HepG2 (cell line): ENCODE measurements around the gene KCNF1. TPM values are rescaled to one million over a fixed set of nuclear protein-coding genes. Genes with fewer than 3 reads are reported as not detected.

Experiments used
- CCDC6 ChIP-seq: sonication (generic); formaldehyde crosslinking; IDR thresholded peaks from 2 replicates; pipeline ENCODE4 v1.8.1; 2022; ENCODE audit warnings: mild to moderate bottlenecking, missing genetic modification reagents, moderate library complexity
- FOXC1 ChIP-seq: sonication (generic); formaldehyde crosslinking; IDR thresholded peaks from 2 replicates; pipeline ENCODE4 v1.8.0; 2022; ENCODE audit warnings: mild to moderate bottlenecking, missing genetic modification reagents, borderline replicate concordance
- IKZF5 ChIP-seq: IDR thresholded peaks from 2 replicates; pipeline ENCODE4 v1.6.1; 2018; ENCODE audit warnings: missing genetic modification reagents, mild to moderate bottlenecking, missing compliant biosample characterization
- IRF1 ChIP-seq: sonication (generic); formaldehyde crosslinking; IDR thresholded peaks from 2 replicates; pipeline ENCODE4 v1.4.0; 2020; ENCODE audit warnings: low read depth, mild to moderate bottlenecking, missing genetic modification reagents
- MIER2 ChIP-seq: IDR thresholded peaks from 2 replicates; pipeline ENCODE4 v1.6.1; 2016; ENCODE audit warnings: missing biosample characterization, missing genetic modification reagents
- RBFOX2 ChIP-seq: fragments of 200-400 bp; formaldehyde crosslinking; IDR thresholded peaks from 2 replicates; pipeline ENCODE4 v1.6.1; 2017; ENCODE audit warnings: low read depth, mild to moderate bottlenecking, low read length
- SAP130 ChIP-seq: IDR thresholded peaks from 2 replicates; pipeline ENCODE4 v1.6.1; 2016; ENCODE audit warnings: low read depth
- SKIL ChIP-seq: sonication (generic); formaldehyde crosslinking; IDR thresholded peaks from 2 replicates; pipeline ENCODE4 v1.8.0; 2022; ENCODE audit warnings: missing genetic modification reagents, mild to moderate bottlenecking, moderate library complexity, borderline replicate concordance
- SP4 ChIP-seq: sonication (generic); formaldehyde crosslinking; IDR thresholded peaks from 2 replicates; pipeline ENCODE4 v1.8.1; 2023; ENCODE audit warnings: mild to moderate bottlenecking, missing genetic modification reagents
- ZNF337 ChIP-seq: sonication (generic); formaldehyde crosslinking; IDR thresholded peaks from 2 replicates; pipeline ENCODE4 v1.5.1; 2020; ENCODE audit warnings: missing genetic modification reagents, low read depth, mild to moderate bottlenecking, borderline replicate concordance
- ZNF768 ChIP-seq: sonication (generic); formaldehyde crosslinking; IDR thresholded peaks from 2 replicates; pipeline ENCODE4 v1.4.0; 2020; ENCODE audit warnings: missing genetic modification reagents
- polyA plus RNA-seq, 8 experiments: library from polyadenylated mRNA; depleted of rRNA in 3 of 8; stranded (reverse) in 7 of 8; unstranded in 1 of 8; fragments of >200 nt; fragmentation: Illumina TruSeq in 4 of 8; extraction: Trizol in 4 of 8; gene quantifications; 2 replicates each; pipeline versions ENCODE4 v1.2.1 to v1.2.3, GENCODE V29; 2011 to 2016; ENCODE audit warnings: low read depth in 4 of 8, missing spikeins in 1 of 8, mixed read lengths in 1 of 8; ENCODE audit not compliant: insufficient read depth in 1 of 8
- total RNA-seq, 5 experiments: library from RNA; depleted of rRNA; stranded (reverse); fragments of >200 nt; fragmentation: Illumina TruSeq; extraction: Trizol; gene quantifications; 2 replicates each; pipeline ENCODE4 v1.2.3, GENCODE V29; 2016; ENCODE audit warnings: low read depth in 1 of 5
- TF ChIP-seq, protein P1 (sequence below): sonication (generic); formaldehyde crosslinking; IDR thresholded peaks from 2 replicates; pipeline ENCODE4 v1.4.0; 2020; ENCODE audit warnings: low read depth, missing genetic modification reagents
- TF ChIP-seq, protein P2 (sequence below): sonication (generic); formaldehyde crosslinking; IDR thresholded peaks from 2 replicates; pipeline ENCODE4 v1.5.1; 2020; ENCODE audit warnings: missing genetic modification reagents, mild to moderate bottlenecking, borderline replicate concordance
- TF ChIP-seq, protein P3 (sequence below): sonication (generic); formaldehyde crosslinking; IDR thresholded peaks from 2 replicates; pipeline ENCODE4 v1.5.0; 2020; ENCODE audit warnings: mild to moderate bottlenecking, missing genetic modification reagents, borderline replicate concordance

The KCNF1 gene
- total and polyA plus RNA-seq, 2 of the 13 experiments (the other 11 are each of a cell fraction or from before 2014, with no cell fraction given) = 0.09 to 0.12 TPM

DNA sequence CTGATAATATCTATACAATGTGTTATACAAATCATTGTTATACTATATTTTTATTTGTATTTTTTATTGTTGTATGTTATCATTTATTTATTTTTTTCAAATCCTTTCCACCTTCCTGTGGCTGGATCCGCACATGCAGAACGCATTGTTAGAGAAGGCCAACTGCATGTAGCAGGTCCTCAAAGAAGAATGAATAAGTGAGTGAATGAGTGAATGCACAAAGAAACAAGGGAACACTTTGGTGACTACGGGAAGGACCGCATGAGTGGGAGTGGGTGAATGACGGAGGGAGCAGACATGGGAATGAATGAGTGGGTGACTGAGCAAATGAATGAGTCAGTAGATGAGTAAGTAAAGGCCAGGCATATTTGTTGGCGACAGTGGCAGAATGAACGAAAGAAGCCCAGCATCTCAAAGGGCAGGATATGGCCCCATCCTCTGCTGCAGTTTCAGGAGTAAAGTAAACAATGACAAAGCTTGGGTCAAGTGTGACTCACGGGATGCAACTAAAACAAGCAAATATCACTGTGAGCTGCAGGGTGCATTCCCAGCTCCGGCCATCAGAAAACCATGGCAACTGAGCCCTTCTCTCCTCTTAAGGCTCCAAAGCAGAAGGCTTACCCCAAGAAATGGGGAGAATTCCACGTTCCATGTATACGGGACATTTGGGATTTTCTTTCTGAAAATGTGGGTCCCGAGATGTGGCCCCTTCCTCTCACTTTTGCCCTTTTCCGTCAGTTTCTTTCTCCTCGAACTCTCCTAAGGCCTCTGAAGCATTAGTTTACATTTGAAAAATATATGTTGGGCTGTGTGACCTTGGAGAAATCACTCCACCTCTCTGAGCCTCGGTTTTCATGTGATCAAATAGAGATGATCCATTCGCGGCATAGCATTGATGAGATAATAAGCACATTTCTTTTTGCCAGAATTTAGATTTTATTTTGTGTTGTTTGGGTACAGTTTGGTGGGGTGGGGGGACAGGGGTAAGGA lies 24.5 kb downstream of the KCNF1 start (continued):
- TF ChIP-seq IKZF5 (CRISPR knock-in tag) (peak; percentile 87), ZNF337 (no peak), SKIL (CRISPR knock-in tag) (no peak), MIER2 (CRISPR knock-in tag) (peak; percentile 77; the same call in 1 of the 2 replicates), RBFOX2 (0 out of 2 replicates have a peak, but pooled peaks have one; percentile 36), ZNF768 (peak; percentile 89; the same call in 1 of the 2 replicates), IRF1 (CRISPR knock-in tag) (no peak), SAP130 (peak; percentile 86), SP4 (CRISPR knock-in tag) (0 out of 2 replicates have a peak, but pooled peaks have one; percentile 35), FOXC1 (CRISPR knock-in tag) (no peak), CCDC6 (CRISPR knock-in tag) (peak; percentile 43; the same call in 1 of the 2 replicates)
- TF ChIP-seq, protein P1, sequence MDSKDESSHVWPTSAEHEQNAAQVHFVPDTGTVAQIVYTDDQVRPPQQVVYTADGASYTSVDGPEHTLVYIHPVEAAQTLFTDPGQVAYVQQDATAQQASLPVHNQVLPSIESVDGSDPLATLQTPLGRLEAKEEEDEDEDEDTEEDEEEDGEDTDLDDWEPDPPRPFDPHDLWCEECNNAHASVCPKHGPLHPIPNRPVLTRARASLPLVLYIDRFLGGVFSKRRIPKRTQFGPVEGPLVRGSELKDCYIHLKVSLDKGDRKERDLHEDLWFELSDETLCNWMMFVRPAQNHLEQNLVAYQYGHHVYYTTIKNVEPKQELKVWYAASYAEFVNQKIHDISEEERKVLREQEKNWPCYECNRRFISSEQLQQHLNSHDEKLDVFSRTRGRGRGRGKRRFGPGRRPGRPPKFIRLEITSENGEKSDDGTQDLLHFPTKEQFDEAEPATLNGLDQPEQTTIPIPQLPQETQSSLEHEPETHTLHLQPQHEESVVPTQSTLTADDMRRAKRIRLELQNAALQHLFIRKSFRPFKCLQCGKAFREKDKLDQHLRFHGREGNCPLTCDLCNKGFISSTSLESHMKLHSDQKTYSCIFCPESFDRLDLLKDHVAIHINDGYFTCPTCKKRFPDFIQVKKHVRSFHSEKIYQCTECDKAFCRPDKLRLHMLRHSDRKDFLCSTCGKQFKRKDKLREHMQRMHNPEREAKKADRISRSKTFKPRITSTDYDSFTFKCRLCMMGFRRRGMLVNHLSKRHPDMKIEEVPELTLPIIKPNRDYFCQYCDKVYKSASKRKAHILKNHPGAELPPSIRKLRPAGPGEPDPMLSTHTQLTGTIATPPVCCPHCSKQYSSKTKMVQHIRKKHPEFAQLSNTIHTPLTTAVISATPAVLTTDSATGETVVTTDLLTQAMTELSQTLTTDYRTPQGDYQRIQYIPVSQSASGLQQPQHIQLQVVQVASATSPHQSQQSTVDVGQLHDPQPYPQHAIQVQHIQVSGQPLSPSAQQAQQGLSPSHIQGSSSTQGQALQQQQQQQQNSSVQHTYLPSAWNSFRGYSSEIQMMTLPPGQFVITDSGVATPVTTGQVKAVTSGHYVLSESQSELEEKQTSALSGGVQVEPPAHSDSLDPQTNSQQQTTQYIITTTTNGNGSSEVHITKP (CRISPR knock-in tag) = peak; percentile 30; the same call in 1 of the 2 replicates
- TF ChIP-seq, protein P2, sequence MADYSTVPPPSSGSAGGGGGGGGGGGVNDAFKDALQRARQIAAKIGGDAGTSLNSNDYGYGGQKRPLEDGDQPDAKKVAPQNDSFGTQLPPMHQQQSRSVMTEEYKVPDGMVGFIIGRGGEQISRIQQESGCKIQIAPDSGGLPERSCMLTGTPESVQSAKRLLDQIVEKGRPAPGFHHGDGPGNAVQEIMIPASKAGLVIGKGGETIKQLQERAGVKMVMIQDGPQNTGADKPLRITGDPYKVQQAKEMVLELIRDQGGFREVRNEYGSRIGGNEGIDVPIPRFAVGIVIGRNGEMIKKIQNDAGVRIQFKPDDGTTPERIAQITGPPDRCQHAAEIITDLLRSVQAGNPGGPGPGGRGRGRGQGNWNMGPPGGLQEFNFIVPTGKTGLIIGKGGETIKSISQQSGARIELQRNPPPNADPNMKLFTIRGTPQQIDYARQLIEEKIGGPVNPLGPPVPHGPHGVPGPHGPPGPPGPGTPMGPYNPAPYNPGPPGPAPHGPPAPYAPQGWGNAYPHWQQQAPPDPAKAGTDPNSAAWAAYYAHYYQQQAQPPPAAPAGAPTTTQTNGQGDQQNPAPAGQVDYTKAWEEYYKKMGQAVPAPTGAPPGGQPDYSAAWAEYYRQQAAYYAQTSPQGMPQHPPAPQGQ (CRISPR knock-in tag) = no peak
- TF ChIP-seq, protein P3, sequence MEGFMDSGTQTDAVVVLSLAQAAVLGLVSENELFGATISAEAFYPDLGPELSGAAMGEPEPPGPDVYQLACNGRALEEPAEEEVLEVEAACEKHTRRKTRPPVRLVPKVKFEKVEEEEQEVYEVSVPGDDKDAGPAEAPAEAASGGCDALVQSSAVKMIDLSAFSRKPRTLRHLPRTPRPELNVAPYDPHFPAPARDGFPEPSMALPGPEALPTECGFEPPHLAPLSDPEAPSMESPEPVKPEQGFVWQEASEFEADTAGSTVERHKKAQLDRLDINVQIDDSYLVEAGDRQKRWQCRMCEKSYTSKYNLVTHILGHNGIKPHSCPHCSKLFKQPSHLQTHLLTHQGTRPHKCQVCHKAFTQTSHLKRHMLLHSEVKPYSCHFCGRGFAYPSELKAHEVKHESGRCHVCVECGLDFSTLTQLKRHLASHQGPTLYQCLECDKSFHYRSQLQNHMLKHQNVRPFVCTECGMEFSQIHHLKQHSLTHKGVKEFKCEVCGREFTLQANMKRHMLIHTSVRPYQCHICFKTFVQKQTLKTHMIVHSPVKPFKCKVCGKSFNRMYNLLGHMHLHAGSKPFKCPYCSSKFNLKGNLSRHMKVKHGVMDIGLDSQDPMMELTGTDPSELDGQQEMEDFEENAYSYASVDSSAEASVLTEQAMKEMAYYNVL (CRISPR knock-in tag) = peak; percentile 97
